Subcutaneous adipose tissue (tissue), 4 donors: ENCODE results near the gene C8G. TPM values are rescaled to one million over a fixed set of nuclear protein-coding genes. Genes with fewer than 3 reads are reported as not detected.

Experiments
- CTCF ChIP-seq: fragments of 450-650 bp; IDR thresholded peaks from one replicate; pipeline ENCODE4 v1.5.1; 2016; ENCODE audit warnings: low read depth, mild to moderate bottlenecking, control low read depth, antibody characterized with exemption, moderate library complexity
- total RNA-seq, 4 donors: library from RNA; depleted of rRNA; stranded (reverse); fragments of >200 nt; gene quantifications; one replicate each; pipeline ENCODE4 v1.1.0, GENCODE V29; 2016

C8G gene
- total RNA-seq, 4 donors from 2014 or later: 2.6 TPM; not detected in 3

GRCh38 chr9:136927343-136928271 lies 17.4 kb upstream of the C8G start:
- no peak for TF ChIP-seq CTCF

GRCh38 chr9:136928591-136928990 lies 16.5 kb upstream of the C8G start:
- no peak for TF ChIP-seq CTCF

- no peak for TF ChIP-seq CTCF
Observed at GRCh38 chr9:136930014-136930413, 15.0 kb upstream of the C8G start.

GRCh38 chr9:136931611-136932130 lies 13.4 kb upstream of the C8G start:
- no peak for TF ChIP-seq CTCF

GRCh38 chr9:136934277-136934676 lies 10.8 kb upstream of the C8G start:
- TF ChIP-seq CTCF: no peak

- TF ChIP-seq CTCF: no peak
Observed at GRCh38 chr9:136935651-136936050, 9.4 kb upstream of the C8G start.

GRCh38 chr9:136936645-136937170 lies 8.3 kb upstream of the C8G start:
- TF ChIP-seq CTCF: no peak
